Myocyte (in vitro differentiated cells): Measurements from ENCODE around the gene SZRD1. TPM values are rescaled to one million over a fixed set of nuclear protein-coding genes. Genes with fewer than 3 reads are reported as not detected.

Experiments
- DNase-seq: peaks from one replicate; pipeline ENCODE4 v3.0.0-alpha.2; 2012; ENCODE audit warnings: low read depth
- total RNA-seq: library from RNA; depleted of rRNA; stranded (reverse); fragments of >200 nt; gene quantifications from 2 replicates; pipeline ENCODE4 v1.2.3, GENCODE V29; 2014

Gene SZRD1
- total RNA-seq, 1 donor from 2014 or later, result 76.2 TPM

GRCh38 chr1:16393570-16394521 is 26.8 kb downstream of the SZRD1 start:
- no peak for DNase-seq

GRCh38 chr1:16394977-16395376 is 27.9 kb downstream of the SZRD1 start:
- DNase-seq, result no peak

- peak; percentile 92 for DNase-seq
These were observed 29.5 kb downstream of the SZRD1 start for GRCh38 chr1:16396591-16396990.

GRCh38 chr1:16397120-16397519 is 30.1 kb downstream of the SZRD1 start:
- no peak for DNase-seq

GRCh38 chr1:16398371-16398953 is 31.4 kb downstream of the SZRD1 start:
- DNase-seq, result peak; percentile 93

GRCh38 chr1:16402742-16403141 is 35.7 kb downstream of the SZRD1 start:
- no peak for DNase-seq

- no peak for DNase-seq
These were observed 38.4 kb downstream of the SZRD1 start for GRCh38 chr1:16405441-16405840.

- no peak for DNase-seq
These were observed 39.8 kb downstream of the SZRD1 start for GRCh38 chr1:16406868-16407267.

GRCh38 chr1:16409536-16410152 is 42.6 kb downstream of the SZRD1 start:
- DNase-seq, result no peak

- DNase-seq, result no peak
These were observed 43.8 kb downstream of the SZRD1 start for GRCh38 chr1:16410803-16411202.

GRCh38 chr1:16413191-16413590 is 46.1 kb downstream of the SZRD1 start:
- DNase-seq, result no peak

GRCh38 chr1:16418823-16419425 is 51.9 kb downstream of the SZRD1 start:
- DNase-seq, result no peak

- DNase-seq, result no peak
These were observed 53.5 kb downstream of the SZRD1 start for GRCh38 chr1:16420424-16421118.

GRCh38 chr1:16421201-16421600 is 54.2 kb downstream of the SZRD1 start:
- DNase-seq, result no peak

GRCh38 chr1:16422041-16422440 is 55.0 kb downstream of the SZRD1 start:
- no peak for DNase-seq

- no peak for DNase-seq
These were observed 58.3 kb downstream of the SZRD1 start for GRCh38 chr1:16425125-16426025.

GRCh38 chr1:16430606-16431005 is 63.6 kb downstream of the SZRD1 start:
- DNase-seq, result no peak

GRCh38 chr1:16433030-16433429 is 66.0 kb downstream of the SZRD1 start:
- no peak for DNase-seq

- no peak for DNase-seq
These were observed 67.0 kb downstream of the SZRD1 start for GRCh38 chr1:16434007-16434406.

GRCh38 chr1:16434501-16434900 is 67.5 kb downstream of the SZRD1 start:
- DNase-seq, result no peak
